ENCODE results near the gene EHMT1.

The EHMT1 gene

DNA sequence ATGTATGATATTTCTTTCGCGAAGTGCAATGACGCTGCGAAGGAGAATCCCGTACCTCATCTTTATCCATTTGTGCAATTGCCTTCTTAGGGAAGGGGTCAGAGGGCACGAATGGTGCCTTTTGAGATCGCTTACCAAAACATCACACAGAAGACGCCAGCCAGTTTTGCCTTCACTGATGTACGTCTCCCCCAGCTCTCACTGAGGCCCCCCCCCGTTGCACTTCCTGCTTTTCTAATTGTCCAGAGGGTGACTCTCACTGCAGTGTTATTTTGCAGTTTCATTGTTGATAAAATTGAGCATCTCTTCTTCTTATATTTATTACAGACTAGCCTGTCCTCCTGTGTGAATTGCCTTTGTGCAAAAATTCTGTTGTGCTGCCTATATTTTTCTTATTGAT lies 219.8 kb downstream of the EHMT1 start:
- H3K36me3 ChIP-seq (ENCODE audit: low read depth), result peaks cover 16% of the 10 kb centered on the region
- no peak overlapping the region for H3K4me3 ChIP-seq (ENCODE audit: severe bottlenecking)

DNA sequence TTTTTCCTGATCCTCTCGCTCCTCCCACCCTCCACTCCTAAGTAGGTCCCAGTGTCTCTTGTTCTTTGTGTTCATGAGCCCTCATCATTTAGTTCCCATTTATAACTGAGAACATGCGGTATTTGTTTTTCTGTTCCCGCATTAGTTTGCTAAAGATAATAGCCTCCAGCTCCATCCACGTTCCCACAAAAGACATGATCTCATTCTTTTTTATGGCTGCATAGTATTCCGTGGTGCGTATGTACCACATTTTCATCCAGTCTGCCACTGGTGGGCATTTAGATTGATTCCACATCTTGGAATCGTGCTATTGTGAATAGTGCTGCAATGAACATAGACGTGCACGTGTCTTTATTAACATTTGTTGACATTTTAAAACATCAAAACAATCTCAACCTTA lies 224.6 kb downstream of the EHMT1 start:
- Histone ChIP-seq H3K4me3 (ENCODE audit: severe bottlenecking) (no peak overlapping the region), H3K36me3 (ENCODE audit: low read depth) (no peaks in the 10 kb centered on the region), H3K27ac (ENCODE audit: poor library complexity, severe bottlenecking) (no peak overlapping the region), H3K9me3 (ENCODE audit: severe bottlenecking) (no peaks in the 10 kb centered on the region), H3K27me3 (ENCODE audit: insufficient read depth, poor library complexity, severe bottlenecking) (no peaks in the 10 kb centered on the region), H3K4me1 (ENCODE audit: insufficient read depth, poor library complexity, severe bottlenecking) (no peaks in the 10 kb centered on the region)
- TF ChIP-seq, protein P1, sequence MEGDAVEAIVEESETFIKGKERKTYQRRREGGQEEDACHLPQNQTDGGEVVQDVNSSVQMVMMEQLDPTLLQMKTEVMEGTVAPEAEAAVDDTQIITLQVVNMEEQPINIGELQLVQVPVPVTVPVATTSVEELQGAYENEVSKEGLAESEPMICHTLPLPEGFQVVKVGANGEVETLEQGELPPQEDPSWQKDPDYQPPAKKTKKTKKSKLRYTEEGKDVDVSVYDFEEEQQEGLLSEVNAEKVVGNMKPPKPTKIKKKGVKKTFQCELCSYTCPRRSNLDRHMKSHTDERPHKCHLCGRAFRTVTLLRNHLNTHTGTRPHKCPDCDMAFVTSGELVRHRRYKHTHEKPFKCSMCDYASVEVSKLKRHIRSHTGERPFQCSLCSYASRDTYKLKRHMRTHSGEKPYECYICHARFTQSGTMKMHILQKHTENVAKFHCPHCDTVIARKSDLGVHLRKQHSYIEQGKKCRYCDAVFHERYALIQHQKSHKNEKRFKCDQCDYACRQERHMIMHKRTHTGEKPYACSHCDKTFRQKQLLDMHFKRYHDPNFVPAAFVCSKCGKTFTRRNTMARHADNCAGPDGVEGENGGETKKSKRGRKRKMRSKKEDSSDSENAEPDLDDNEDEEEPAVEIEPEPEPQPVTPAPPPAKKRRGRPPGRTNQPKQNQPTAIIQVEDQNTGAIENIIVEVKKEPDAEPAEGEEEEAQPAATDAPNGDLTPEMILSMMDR (IDR thresholded peaks at IDR 0.05; ENCODE audit: poor library complexity, severe bottlenecking), result no peak
- DNase-seq (ENCODE audit: low spot score), result no peak
- no peak for ATAC-seq (ENCODE audit: low read depth)

More for the DNA sequence above, 219.8 kb downstream of the EHMT1 start:
- Histone ChIP-seq H3K4me1 (ENCODE audit: insufficient read depth, poor library complexity, severe bottlenecking) (no peaks in the 10 kb centered on the region), H3K27ac (ENCODE audit: poor library complexity, severe bottlenecking) (no peak overlapping the region), H3K27me3 (ENCODE audit: insufficient read depth, poor library complexity, severe bottlenecking) (no peaks in the 10 kb centered on the region), H3K9me3 (ENCODE audit: severe bottlenecking) (no peaks in the 10 kb centered on the region)
- TF ChIP-seq, protein P1 (IDR thresholded peaks at IDR 0.05; ENCODE audit: poor library complexity, severe bottlenecking), result no peak
- DNase-seq (ENCODE audit: low spot score) (no peak), ATAC-seq (ENCODE audit: low read depth) (no peak)

DNA sequence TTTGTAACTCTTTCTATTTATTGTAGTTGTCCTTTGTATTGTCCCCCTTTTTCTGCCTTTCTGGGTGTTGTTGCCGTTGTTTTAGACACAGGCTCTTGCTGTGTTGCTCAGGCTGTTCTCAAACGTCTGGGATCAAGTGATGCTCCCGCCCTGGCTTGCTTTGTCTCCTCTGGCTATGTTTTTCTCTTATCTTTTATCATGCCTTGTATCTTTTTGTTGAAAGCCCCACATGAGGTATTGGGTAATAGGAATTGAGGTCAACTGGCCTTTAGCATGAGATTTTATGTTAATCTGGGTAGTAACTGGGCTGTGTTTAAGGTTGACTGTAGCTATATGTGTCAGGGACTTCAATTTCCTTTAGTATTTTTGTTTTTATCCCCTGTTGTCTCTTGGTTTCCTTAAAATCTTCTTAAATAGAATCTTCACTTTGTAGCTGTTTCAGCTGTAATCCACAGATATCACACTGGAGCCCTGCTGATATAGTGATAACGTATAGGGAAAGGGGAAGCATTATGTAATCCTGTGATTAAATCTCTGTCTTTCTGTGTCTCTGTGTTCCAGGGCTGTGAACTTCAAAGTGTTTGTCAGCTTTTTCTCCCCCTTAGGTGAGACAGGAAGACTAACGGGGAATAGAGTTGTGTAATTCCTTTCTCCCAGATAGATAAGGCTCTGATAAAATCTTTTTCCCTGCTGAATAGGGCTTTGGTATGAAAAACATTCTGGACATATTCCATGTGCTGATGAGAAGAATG lies 232.9 kb downstream of the EHMT1 start:
- H3K27ac ChIP-seq (ENCODE audit: poor library complexity, severe bottlenecking), result no peak overlapping the region
- TF ChIP-seq, protein P1 (IDR thresholded peaks at IDR 0.05; ENCODE audit: poor library complexity, severe bottlenecking), result no peak
- H3K4me3 ChIP-seq (ENCODE audit: severe bottlenecking), result no peak overlapping the region
- H3K4me1 ChIP-seq (ENCODE audit: insufficient read depth, poor library complexity, severe bottlenecking), result no peaks in the 10 kb centered on the region
- DNase-seq (ENCODE audit: low spot score) (no peak), ATAC-seq (ENCODE audit: low read depth) (no peak)
- no peaks in the 10 kb centered on the region for H3K36me3 ChIP-seq (ENCODE audit: low read depth)
- H3K27me3 ChIP-seq (ENCODE audit: insufficient read depth, poor library complexity, severe bottlenecking), result no peaks in the 10 kb centered on the region
- H3K9me3 ChIP-seq (ENCODE audit: severe bottlenecking), result peaks cover 6% of the 10 kb centered on the region

DNA sequence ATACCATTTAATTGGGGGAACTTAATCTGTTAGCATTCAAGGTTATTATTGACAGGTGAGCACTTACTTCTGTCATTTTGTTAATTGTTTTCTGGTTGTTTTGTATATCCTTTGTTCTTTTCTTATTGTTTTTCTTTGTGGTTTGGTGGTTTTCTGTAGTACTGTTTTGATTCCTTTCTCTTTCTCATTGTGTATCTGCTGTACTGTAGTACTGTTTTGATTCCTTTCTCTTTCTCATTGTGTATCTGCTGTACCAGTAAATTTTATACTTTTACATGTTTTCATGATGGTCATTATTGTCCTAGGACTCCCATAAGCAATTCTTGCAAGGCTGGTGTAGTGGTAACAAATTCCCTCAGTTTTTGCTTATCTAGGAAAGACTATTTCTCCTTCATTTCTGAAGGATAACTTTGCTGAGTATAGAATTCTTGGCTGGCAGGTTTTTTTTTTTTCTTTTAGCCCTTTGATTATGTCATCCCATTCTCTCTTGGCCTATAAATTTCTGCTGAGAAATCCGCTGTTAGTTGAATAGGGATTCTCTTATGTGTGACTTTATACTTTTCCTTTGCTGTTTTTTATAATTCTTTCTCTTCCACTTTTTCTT lies 234.7 kb downstream of the EHMT1 start:
- Histone ChIP-seq H3K4me3 (ENCODE audit: severe bottlenecking) (no peak overlapping the region), H3K36me3 (ENCODE audit: low read depth) (no peaks in the 10 kb centered on the region), H3K4me1 (ENCODE audit: insufficient read depth, poor library complexity, severe bottlenecking) (no peaks in the 10 kb centered on the region), H3K9me3 (ENCODE audit: severe bottlenecking) (peaks cover 6% of the 10 kb centered on the region), H3K27me3 (ENCODE audit: insufficient read depth, poor library complexity, severe bottlenecking) (no peaks in the 10 kb centered on the region), H3K27ac (ENCODE audit: poor library complexity, severe bottlenecking) (no peak overlapping the region)
- DNase-seq (ENCODE audit: low spot score), result no peak
- TF ChIP-seq, protein P1 (IDR thresholded peaks at IDR 0.05; ENCODE audit: poor library complexity, severe bottlenecking), result no peak
- no peak for ATAC-seq (ENCODE audit: low read depth)

DNA sequence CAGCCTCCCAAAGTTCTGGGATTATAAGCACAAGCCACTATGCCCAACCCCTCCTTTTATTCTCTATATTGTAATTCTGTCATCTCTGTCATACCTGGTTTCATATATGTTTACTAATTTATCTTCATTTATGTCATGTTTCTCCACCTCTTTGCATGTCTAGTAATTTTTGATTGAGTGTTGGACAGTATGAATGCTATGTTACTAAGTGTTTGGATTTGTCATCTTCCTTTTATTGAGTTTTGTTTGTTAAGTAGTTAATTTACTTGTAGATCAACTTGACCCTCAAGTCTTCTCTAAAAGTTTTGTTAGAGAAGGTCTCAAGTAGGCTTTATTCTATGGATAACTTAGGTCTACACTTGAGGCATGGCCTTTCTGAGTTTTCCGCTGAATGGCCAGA lies 241.6 kb downstream of the EHMT1 start:
- Histone ChIP-seq H3K36me3 (ENCODE audit: low read depth) (no peaks in the 10 kb centered on the region), H3K9me3 (ENCODE audit: severe bottlenecking) (peaks cover 4% of the 10 kb centered on the region), H3K27ac (ENCODE audit: poor library complexity, severe bottlenecking) (no peak overlapping the region), H3K27me3 (ENCODE audit: insufficient read depth, poor library complexity, severe bottlenecking) (no peaks in the 10 kb centered on the region), H3K4me3 (ENCODE audit: severe bottlenecking) (no peak overlapping the region), H3K4me1 (ENCODE audit: insufficient read depth, poor library complexity, severe bottlenecking) (no peaks in the 10 kb centered on the region)
- TF ChIP-seq, protein P1 (IDR thresholded peaks at IDR 0.05; ENCODE audit: poor library complexity, severe bottlenecking), result no peak
- no peak for DNase-seq (ENCODE audit: low spot score)
- no peak for ATAC-seq (ENCODE audit: low read depth)

Measured in RWPE2 (cell line).